ENCODE results near the gene KPNB1.
"Not testable (repeated sequence)": the region's sequence is repeated elsewhere in the genome, so short reads cannot be mapped to it uniquely, and the experiment has no call there.

Gene KPNB1

DNA sequence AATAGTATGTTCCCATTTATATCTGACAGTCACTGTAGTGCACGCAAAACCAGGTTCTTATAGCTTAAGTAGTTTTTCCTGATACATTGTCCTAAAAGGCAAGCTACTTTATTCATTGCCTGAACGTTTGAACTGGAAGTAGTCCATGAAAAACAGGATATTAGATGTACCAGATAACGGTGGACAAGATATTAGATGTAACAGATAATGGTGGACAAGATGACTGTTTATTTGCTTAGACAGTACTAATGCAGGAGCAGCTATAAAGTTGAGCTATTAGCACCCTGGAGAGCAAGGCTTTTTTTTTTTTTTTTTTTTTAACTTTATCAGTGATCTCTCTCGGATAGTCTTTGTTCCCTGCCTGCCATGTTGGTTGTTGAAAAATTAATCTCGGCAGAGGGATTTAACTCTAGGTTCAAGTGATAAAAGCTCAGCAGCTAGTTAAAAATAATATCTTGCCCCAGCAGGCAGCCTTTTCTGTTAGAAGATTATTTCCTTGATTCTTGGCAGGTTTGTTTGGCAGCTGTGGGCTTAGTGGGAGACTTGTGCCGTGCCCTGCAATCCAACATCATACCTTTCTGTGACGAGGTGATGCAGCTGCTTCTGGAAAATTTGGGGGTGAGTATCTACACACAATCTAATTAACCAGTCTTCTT is 26.9 kb downstream of the KPNB1 start:
- no peak for DNase-seq (ENCODE audit: low read depth in 1 of 2, low spot score in 1 of 2)

DNA sequence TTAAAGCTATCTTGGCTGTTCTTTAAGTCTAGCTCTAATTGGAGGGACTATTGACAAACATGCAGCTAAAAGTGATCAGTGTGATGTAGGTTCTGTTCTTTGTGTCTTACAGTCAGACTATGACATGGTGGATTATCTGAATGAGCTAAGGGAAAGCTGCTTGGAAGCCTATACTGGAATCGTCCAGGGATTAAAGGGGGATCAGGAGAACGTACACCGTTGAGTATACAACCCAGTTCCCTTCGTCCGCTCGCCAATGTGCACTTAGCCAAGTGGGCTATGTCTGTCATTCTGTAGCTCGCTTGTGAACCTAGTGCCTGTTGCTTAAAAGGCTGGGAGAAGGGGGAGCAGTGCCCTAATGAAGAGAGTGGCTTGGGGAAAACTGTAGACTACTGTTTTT is 28.5 kb downstream of the KPNB1 start:
- DNase-seq (ENCODE audit: low read depth in 1 of 2, low spot score in 1 of 2) = no peak

DNA sequence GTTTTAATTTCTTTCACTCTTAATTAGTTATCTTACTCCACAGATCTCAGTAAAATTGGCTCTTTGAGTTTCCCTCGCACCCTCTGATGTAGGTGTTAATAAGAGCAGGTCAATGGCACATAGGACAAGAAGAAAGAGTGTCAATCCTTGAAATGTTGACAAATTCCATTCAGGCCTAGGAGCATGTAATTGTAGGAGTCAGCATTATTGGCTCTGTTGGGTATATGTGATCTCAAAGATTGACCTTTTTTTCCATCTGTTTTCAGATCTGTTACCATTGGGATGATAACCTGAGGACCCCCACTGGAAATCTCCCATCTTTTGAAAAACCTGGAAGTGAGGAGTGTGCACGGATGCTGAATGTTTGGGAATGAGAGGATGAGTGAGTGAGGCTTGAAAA is 32.4 kb downstream of the KPNB1 start:
- DNase-seq (ENCODE audit: low read depth in 1 of 2, low spot score in 1 of 2) = no peak

DNA sequence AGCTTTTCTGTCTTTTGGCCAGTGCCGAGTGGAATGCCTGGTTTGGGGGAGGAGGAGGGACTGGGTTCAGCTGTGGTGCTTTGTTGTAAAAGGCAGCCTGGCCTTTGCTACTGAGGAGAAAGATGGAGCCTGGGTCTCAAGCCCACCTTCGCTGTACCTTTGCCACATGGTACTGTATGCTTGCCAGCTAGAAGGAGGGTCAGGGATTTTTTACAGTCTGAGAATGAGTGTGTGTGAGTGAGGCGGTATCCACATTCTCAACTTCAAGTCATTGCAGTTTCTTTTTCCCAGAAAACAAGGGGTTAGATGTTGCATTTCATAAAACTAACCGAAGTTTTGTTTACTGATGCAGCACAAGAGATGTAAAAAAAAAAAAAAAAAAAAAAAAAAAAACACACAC is 33.0 kb downstream of the KPNB1 start:
- DNase-seq (ENCODE audit: low read depth in 1 of 2, low spot score in 1 of 2) = not testable (repeated sequence)

DNA sequence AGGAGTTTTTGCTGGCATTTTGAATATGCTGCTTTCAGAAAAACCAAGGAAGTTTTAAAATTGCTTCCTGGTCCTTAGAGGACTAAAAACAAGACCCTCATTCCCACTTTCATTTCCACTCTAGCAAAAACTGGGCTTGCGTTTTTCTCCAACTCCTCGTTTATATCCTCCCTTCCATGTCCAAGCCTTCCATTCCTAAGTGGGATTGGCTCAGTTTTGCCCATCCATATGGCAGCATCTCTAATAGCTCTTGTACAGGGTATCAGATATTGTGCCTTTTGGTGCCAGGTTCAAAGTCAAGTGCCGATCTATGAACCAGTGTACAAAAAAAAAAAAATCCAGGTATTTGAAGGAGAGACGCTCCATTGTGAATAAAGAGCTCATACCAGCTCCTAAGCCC is 34.3 kb downstream of the KPNB1 start:
- DNase-seq (ENCODE audit: low read depth in 1 of 2, low spot score in 1 of 2) = no peak

DNA sequence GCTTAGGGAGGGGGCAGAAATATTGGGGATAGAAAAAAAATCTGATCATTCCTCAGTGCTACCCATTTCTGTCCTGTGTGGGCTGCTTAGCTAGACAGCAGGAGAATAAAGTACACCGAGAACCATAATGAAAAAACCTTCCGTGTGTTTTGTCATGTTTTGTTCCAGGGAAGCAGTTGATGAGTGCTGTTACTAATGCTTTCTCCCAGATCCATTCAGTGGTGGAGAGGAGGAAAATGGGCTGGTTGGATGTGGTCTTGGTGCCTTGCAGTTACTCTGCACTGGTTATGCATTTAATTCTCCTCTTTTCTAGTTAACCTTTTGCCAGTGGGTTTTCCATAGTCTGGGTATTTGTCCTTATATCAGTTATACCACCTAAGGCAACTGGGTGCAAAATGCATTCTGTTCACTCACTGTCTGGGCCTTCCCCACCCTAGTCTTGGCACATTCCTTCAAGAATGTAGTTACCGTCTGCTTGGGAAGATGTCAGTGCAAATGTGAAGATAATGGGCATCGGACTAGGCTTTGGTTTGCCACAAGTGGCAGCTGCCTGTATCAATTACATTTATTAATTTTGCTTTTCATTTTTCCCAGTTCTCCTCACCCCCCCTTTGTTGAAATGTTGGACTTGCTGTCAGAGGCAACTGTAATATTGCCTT is 34.9 kb downstream of the KPNB1 start:
- DNase-seq (ENCODE audit: low read depth in 1 of 2, low spot score in 1 of 2) = no peak

DNA sequence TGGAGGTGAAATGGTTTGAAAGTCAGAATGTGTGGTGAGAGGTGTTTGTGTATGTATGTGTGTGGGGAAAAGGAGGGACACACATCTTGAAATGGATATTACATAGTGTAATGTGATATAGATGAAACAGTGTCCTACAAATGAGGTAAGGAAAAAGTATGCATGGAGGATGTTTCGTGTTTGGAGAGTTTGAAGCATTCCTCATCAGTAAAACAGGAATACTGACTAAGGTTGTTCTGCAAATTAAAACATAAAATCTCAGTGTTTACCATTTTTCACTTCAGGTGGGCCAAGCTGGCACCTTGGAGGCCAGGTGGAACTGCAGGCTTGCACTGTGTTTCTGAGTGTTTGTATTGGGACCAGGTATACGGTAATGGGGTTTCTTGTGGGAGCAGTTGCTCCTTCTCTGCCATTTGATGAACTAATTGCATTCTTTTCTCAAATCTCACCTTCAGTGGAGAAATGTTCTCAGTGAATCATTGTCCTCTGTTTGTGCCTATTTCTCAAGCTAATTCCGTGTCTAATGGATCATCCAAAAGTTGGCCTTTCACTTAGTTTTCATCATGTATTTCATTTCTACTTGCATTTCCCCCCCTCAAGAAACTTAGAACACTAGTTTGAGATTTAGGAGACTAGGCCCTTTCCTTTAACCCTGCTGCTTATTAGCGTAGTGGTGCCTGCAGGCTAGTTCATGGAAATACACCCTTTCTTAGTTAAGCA is 36.0 kb downstream of the KPNB1 start:
- DNase-seq (ENCODE audit: low read depth in 1 of 2, low spot score in 1 of 2) = no peak

DNA sequence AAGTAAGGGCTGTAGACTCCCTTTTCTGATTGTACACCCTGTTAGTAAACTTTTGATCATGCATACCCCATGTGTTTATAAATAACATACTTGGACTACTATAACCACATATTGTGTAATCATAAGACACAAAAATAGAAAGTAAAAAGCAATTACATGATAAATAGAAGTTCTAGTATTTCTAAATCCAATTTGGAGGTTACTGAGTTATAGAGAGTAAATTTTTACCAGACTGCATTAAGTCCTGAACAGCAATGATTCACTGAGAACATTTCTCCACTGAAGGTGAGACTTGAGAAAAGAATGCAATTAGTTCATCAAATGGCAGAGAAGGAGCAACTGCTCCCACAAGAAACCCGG is 36.5 kb downstream of the KPNB1 start:
- no peak for DNase-seq (ENCODE audit: low read depth in 1 of 2, low spot score in 1 of 2)

DNA sequence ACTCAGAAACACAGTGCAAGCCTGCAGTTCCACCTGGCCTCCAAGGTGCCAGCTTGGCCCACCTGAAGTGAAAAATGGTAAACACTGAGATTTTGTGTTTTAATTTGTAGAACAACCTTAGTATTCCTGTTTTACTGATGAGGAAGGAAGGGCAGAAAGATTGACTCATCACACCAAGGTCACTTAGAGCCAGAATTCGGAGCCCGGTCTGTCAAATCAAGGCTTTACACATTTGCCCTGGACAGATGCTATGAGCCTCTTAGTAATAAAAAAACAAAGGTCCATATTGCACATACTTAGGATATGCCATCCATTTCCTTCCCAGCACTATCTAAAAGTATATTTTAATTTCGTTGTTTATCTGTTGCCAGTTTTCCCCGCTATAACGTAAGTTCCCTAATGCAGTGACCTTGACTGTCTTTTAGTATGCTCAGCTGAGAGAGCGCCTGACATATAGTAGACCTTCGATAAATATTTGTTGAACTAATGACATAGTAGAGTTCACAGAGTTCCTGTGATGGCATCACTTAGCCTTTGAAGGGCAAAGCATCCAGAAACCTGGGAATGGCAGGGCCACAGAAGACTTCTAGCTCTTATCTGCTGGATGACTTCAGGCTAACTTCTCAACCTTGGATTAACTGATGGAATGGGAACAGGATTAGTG is 37.1 kb downstream of the KPNB1 start:
- no peak for DNase-seq (ENCODE audit: low read depth in 1 of 2, low spot score in 1 of 2)

DNA sequence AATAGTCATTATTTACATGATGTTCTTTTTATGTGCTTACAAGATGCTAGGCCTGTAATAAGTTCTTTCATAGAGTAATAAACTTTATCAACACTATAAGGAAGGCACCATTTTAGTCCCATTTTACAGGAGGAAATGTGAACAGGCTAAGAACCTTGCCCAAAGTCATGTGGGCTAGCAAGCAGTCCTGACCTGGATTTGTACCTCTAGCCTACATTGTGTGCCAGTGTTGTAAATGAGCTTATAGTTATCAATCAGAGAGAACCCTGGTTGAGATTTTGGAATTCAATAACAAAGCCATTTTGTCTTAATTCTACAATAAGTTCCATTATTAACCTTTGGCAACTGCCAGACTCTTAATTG is 37.6 kb downstream of the KPNB1 start:
- DNase-seq (ENCODE audit: low read depth in 1 of 2, low spot score in 1 of 2) = no peak

DNA sequence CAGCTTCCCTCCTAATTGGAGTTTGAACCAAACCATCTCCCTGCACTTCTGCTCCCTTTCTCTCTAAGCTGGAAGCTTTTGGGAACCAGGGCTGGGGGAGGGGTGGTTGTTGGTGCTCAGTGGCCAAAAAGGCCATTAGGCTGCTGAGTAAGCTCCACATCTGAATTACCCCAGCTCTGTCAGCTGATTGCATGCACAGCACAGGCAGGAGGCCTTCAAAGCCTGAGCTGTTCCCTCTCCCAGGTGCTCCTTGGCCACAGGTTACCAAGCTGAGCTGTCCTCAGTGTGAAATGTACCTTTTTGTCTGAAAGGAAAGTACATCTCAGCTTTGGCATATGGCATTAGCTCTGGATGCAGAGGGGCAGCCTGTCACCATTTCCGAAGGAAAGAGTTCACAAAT is 38.0 kb downstream of the KPNB1 start:
- DNase-seq (ENCODE audit: low read depth in 1 of 2, low spot score in 1 of 2) = no peak

DNA sequence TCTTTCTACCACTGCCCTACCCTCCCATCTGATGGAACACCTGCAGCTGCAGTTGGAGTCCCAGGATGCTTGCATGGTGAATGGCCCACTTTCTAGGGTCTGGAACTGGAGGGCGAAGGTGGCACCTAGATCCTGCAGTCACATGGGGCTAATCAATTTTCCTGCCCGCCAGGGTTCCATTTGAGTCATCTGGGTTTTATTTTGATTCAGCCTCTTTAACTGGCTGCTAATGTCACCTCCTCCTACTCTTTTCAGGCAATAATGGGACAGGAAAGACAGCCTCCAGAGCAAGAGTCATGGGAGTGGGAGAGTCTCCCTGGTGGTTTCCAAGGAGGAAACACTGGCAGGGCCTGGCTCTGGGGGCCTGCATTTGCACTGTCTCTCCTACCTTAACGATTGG is 40.4 kb downstream of the KPNB1 start:
- no peak for DNase-seq (ENCODE audit: low read depth in 1 of 2, low spot score in 1 of 2)

DNA sequence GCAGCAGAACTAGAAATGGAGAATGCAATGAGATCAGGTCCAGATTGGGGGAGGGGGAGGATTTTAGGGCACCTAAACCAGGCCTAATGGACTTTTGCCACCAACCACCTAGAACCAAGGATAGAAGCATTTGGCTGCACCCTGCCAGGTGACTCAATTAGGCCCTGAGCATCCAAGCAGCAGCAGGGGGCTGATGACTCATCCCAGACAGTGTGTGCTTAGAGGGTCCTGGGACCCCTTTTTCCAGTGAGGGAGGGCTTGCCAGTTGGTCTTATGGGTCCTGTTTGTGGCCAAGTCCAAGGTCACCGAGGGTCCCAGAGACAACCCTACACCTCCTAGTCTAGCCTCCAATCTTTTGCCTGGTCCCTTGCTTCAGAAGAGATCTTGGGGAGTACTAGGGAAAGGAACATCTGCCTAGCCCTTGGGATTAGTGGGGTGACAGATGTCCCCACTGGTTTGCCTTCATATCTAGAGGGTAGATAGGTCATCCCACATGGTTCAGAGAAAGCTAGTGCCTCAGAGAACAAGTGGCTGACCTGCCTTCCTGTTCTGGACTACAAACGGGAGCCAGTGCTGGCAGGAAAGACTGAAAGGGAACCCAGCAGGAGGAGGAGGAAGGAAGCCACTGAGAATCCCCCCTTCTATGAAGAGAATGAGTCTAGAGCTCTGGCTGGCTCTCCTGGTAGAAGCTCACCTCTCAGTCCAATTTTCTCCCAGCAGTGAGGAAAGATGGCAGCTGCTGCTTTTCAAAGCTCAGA is 42.6 kb downstream of the KPNB1 start:
- DNase-seq (ENCODE audit: low read depth in 1 of 2, low spot score in 1 of 2) = no peak

DNA sequence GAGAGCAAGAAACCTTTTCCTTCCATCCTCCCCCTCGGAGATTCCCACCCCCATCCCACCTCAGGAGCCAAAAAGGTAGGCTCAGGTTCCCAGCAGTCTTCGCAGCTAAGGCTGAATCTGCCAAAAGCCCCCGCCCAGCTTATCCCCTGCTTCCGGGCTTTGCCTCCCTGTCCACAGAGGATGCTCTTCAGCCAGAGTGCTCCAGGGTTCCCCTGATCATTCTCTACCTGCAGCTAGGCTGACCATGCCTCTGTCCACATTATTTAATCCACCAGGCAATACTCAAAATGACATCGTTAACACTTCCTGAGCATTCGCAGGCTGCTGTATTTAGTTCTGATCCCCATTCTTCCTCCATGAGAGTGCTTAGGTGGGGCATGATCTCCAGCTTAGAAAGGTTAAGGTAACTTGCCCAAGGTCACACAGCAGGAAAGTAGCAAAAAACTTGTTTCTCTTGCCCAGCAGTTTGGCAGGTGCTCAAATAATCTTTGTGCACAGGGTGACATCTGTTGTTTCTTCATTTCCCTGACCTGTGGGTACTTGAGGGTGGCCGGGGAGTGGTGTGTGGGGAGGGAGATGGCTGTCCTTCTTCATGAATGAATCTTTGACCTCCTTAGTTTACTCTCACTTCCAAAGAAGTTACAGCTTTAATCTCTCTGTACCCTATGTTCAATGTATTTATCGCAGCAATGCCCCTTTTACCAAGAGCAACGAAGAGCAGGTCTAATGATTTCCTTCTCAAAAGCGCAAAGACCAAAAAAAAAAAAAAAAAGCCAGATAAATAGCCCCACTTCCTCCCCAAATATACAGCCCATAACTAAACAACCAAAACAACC is 43.4 kb downstream of the KPNB1 start:
- DNase-seq (ENCODE audit: low read depth in 1 of 2, low spot score in 1 of 2) = no peak

DNA sequence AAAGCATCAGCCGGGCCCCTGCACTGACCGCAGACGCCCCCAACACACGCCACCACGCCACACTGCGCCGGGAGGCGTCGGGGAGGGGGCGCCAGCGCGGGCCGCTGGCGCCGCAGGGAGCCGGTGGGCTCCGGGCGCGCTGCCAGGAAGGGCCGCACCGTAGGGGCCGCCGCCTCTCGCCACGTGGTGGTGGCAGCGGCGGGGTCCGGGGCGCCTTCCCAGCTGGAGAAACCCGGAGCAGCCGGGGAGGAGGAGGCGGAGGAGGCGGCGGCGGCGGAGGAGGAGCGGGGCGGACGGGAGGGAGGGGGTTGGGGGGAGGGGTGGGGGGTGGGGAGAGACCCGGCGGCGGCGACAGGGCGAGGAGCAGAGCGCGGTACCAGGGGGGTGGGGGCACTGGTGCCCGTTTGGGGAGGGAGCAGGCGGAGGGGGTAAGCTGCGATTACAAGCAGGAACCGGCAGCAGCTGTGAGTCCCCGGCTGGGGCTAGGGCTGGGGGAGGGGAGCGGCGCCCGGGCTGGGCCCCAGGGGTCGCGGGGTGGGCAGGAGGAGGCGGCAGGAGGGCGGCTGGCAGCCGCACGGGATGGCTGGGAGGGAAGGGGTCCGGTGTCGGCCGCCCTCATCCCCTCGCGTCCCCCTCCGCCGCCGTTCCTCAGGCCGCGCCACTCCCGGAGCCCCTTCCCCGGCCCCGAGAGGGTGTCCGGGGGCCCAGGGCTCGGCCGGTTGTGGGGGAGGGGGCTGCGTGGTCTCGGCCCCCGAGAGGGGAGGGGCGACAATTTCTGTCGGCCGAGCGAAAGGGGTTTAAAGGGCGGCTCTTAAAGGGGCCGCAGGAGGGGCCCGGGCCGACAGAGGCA is 44.2 kb downstream of the KPNB1 start, which contains the start of gene TBKBP1:
Gene TBKBP1 (plus strand): TSS at position 431 of the 850 bp plus-strand sequence. CDS start 1,952 bp downstream, outside the sequence.
- no peak for DNase-seq (ENCODE audit: low read depth in 1 of 2, low spot score in 1 of 2)

DNA sequence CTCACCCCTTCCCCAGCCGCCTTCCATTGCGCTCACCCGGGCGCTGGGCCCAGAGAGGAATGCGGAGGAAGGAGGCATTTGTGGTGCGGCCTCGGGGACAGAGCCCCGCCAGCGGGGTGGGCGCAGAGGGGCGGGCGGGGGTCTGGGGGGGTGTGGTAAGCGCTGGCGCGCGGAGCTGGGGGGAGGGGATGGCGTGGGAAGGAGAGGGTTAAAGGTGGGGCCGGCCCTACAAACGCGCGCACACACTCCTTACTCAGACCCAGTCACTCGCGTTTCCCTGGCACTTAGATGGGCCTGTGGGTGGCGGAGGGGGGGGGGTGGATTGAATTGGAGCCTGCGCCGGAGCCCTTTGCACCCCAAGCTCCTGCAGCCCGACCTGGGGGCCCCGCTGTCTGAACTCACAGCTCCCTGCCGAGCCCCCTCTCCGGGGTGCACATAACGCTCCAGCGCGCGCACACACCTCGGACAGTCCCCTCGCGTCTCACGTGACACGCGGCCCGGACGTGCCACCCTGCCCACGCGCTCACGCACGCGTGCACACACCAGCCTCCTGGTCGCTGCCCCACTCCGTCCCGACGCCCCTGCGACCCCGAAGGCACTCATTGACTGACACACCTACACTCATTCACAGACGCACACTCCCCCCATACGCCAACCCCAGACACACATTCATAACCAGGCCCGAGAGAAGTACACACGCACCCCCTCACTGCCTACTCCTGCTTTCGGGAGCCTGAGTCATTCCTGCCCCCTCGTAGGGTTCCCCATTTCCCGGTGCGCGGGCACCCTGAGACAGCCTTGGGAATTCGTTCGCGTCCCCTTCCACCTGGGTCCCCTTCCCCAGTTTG is 45.1 kb downstream of the KPNB1 start:
- peak in 1 of 2 donors; percentile 37 for DNase-seq (ENCODE audit: low read depth in 1 of 2, low spot score in 1 of 2)

DNA sequence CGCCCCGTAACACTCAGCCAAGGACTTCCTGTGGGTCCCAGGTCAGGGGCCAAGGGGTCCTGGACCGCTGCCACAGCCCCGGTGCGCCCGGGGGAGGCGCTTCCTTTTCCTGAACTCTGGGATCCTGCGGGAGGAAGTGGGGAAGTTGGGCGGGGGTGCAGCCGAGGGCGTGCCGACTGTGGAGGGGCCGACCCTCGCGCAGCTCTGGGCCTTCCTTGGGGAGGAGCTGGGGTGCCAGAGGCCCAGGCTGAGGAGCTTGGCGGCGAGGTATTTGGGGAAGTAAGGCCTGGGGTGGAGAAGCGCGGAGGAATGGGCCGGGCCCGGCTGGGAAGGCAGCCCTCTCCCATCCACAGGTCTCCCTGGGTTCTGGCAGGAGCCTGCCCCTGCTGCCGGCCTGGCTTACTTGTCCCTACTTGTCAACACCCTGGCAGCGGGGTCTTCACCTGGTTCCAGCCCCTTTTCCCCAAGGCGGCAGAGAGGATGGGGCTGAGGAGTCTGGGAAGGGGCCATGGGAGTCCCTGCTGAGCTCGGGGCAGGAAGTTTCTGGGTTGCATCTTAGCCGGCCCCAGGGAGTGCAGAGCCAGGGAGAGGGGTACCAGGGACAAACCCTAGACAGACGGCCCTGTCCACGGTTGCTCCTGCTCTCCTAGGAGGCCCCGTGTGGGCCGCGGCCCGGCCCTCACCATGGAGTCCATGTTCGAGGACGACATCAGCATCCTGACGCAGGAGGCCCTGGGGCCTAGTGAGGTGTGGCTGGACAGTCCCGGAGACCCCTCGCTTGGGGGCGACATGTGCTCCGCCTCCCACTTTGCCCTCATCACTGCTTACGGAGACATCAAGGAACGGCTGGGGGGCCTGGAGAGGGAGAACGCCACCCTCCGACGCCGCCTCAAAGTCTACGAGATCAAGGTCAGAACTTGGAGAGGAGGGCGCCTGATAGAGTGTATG is 46.0 kb downstream of the KPNB1 start:
- no peak for DNase-seq (ENCODE audit: low read depth in 1 of 2, low spot score in 1 of 2)

Data from activated T-helper 1 cell treated with anti-CD3 and anti-CD28 coated beads, Interleukin-2, amount 50 U/mL, for 16 hours (primary cell).